Activated naive CD4-positive, alpha-beta T cell treated with anti-CD3 and anti-CD28 coated beads for 36 hours (primary cell): Measurements from ENCODE around the gene TAS1R3. TPM values are rescaled to one million over a fixed set of nuclear protein-coding genes. Genes with fewer than 3 reads are reported as not detected.

Experiments
- CTCF ChIA-PET: fragments of 350-600 bp; sonication (Branson Sonifier 250); formaldehyde crosslinking; loops from one replicate; lab custom pipeline; 2021; ENCODE audit warnings: antibody characterized with exemption; lab: Charles Lee
- DNase-seq: peaks from one replicate; pipeline ENCODE4 v3.0.0-alpha.2; 2020
- H3K27ac Mint-ChIP-seq: one replicate; pipeline ENCODE4 v1.8.0; 2021; ENCODE audit warnings: mild to moderate bottlenecking, mixed read lengths
- H3K27me3 Mint-ChIP-seq: one replicate; pipeline ENCODE4 v1.8.0; 2021; ENCODE audit warnings: low read depth, mixed read lengths
- H3K36me3 Mint-ChIP-seq: one replicate; pipeline ENCODE4 v1.8.0; 2021; ENCODE audit warnings: low read depth, mixed read lengths
- H3K4me1 Mint-ChIP-seq: one replicate; pipeline ENCODE4 v1.8.0; 2021; ENCODE audit warnings: low read depth, mixed read lengths
- H3K4me3 Mint-ChIP-seq: one replicate; pipeline ENCODE4 v1.8.0; 2021; ENCODE audit warnings: mild to moderate bottlenecking, moderate library complexity, mixed read lengths
- H3K9me3 Mint-ChIP-seq: one replicate; pipeline ENCODE4 v1.8.0; 2021; ENCODE audit warnings: mixed read lengths
- intact Hi-C: fragments of 100-400 bp; cut with micrococcal nuclease; formaldehyde crosslinking; loops from one replicate; pipeline ENCODE4 v1.15.1; 2023
- total RNA-seq, 2 experiments: library from RNA; stranded (reverse); gene quantifications; one replicate each; pipeline ENCODE4 v1.2.3, GENCODE V29; 2021

TAS1R3 gene
- total RNA-seq, 2 experiments from 2014 or later, result 0.10 to 0.14 TPM

GRCh38 chr1:1324084-1324523 is 7.0 kb upstream of the TAS1R3 start:
- Mint-ChIP-seq H3K4me3 (peak overlapping the region; percentile 87), H3K27me3 (no peaks in the 10 kb centered on the region), H3K27ac (no peak overlapping the region), H3K9me3 (no peaks in the 10 kb centered on the region), H3K4me1 (peaks cover 36% of the 10 kb centered on the region), H3K36me3 (peaks cover 4% of the 10 kb centered on the region)
- CTCF ChIA-PET, result no interaction called here
- DNase-seq, result no peak
- intact Hi-C loops, result loop anchor here (1.0 to 2.0 kb wide), 3 partner anchors 16 to 51 kb away; partner anchors contain the start of genes AURKAIP1, DVL1 and PUSL1

- peak; percentile 97 for DNase-seq
- CTCF ChIA-PET, result interaction anchor here (1.1 kb wide), 1 partner anchor 25 kb away, joined by 5 read pairs; no protein-coding TSS in a partner anchor
- no peaks in the 10 kb centered on the region for H3K27me3 Mint-ChIP-seq
- peak within 1 kb of the TSS; percentile 92 for H3K4me3 Mint-ChIP-seq
- H3K36me3 Mint-ChIP-seq, result peaks cover 4% of the 10 kb centered on the region
- peak within 1 kb of the TSS; percentile 84 for H3K27ac Mint-ChIP-seq
- intact Hi-C loops, result loop anchor here (1.0 to 2.0 kb wide), 3 partner anchors 16 to 50 kb away; partner anchors contain the start of genes AURKAIP1, DVL1 and PUSL1
- peaks cover 36% of the 10 kb centered on the region for H3K4me1 Mint-ChIP-seq
- H3K9me3 Mint-ChIP-seq, result no peaks in the 10 kb centered on the region
Observed at GRCh38 chr1:1324524-1325287, 6.4 kb upstream of the TAS1R3 start, which contains the start of the genes CPTP and INTS11. Gene CPTP, plus strand, starts transcription at chr1:1324802. Its CDS starts 2,109 bp downstream, at chr1:1326911. Gene INTS11, minus strand, starts transcription at chr1:1324660. Its CDS starts 52 bp downstream, at chr1:1324608.

GRCh38 chr1:1325288-1326074 is 5.6 kb upstream of the TAS1R3 start:
- intact Hi-C loops, result loop anchor here (2.0 kb wide), 2 partner anchors 23 to 49 kb away; partner anchors contain the start of genes AURKAIP1 and DVL1
- no peak for DNase-seq
- Mint-ChIP-seq H3K36me3 (peaks cover 3% of the 10 kb centered on the region), H3K27ac (peak overlapping the region; percentile 24), H3K27me3 (no peaks in the 10 kb centered on the region), H3K9me3 (no peaks in the 10 kb centered on the region), H3K4me3 (peak overlapping the region; percentile 87), H3K4me1 (peaks cover 33% of the 10 kb centered on the region)
- CTCF ChIA-PET, result interaction anchor here (1.1 kb wide), 1 partner anchor 26 kb away, joined by 5 read pairs; no protein-coding TSS in a partner anchor

GRCh38 chr1:1326075-1326605 is 4.9 kb upstream of the TAS1R3 start:
- Mint-ChIP-seq H3K4me1 (peaks cover 32% of the 10 kb centered on the region), H3K27ac (no peak overlapping the region), H3K36me3 (peaks cover 3% of the 10 kb centered on the region), H3K4me3 (peak overlapping the region; percentile 87), H3K27me3 (no peaks in the 10 kb centered on the region), H3K9me3 (no peaks in the 10 kb centered on the region)
- intact Hi-C loops, result no loop called here
- CTCF ChIA-PET, result no interaction called here
- no peak for DNase-seq

GRCh38 chr1:1327291-1327690 is 3.8 kb upstream of the TAS1R3 start:
- Mint-ChIP-seq H3K9me3 (no peaks in the 10 kb centered on the region), H3K4me1 (peaks cover 22% of the 10 kb centered on the region), H3K27me3 (no peaks in the 10 kb centered on the region), H3K36me3 (peaks cover 3% of the 10 kb centered on the region), H3K4me3 (no peak overlapping the region), H3K27ac (no peak overlapping the region)
- CTCF ChIA-PET, result no interaction called here
- DNase-seq, result no peak
- intact Hi-C loops, result no loop called here

- Mint-ChIP-seq H3K9me3 (no peaks in the 10 kb centered on the region), H3K4me1 (peaks cover 16% of the 10 kb centered on the region), H3K4me3 (no peak overlapping the region), H3K27ac (no peak overlapping the region), H3K36me3 (peaks cover 3% of the 10 kb centered on the region), H3K27me3 (no peaks in the 10 kb centered on the region)
- no peak for DNase-seq
- CTCF ChIA-PET, result no interaction called here
- intact Hi-C loops, result no loop called here
Observed at GRCh38 chr1:1328254-1328653, 2.8 kb upstream of the TAS1R3 start.

- H3K27me3 Mint-ChIP-seq, result no peaks in the 10 kb centered on the region
- CTCF ChIA-PET, result no interaction called here
- no peaks in the 10 kb centered on the region for H3K36me3 Mint-ChIP-seq
- peaks cover 10% of the 10 kb centered on the region for H3K4me1 Mint-ChIP-seq
- no peak overlapping the region for H3K27ac Mint-ChIP-seq
- no peaks in the 10 kb centered on the region for H3K9me3 Mint-ChIP-seq
- intact Hi-C loops, result no loop called here
- no peak overlapping the region for H3K4me3 Mint-ChIP-seq
- no peak for DNase-seq
Observed at GRCh38 chr1:1329304-1330210, 1.5 kb upstream of the TAS1R3 start.

- Mint-ChIP-seq H3K27me3 (no peaks in the 10 kb centered on the region), H3K36me3 (no peaks in the 10 kb centered on the region), H3K4me3 (no peak overlapping the region), H3K4me1 (peaks cover 8% of the 10 kb centered on the region), H3K9me3 (no peaks in the 10 kb centered on the region), H3K27ac (no peak overlapping the region)
- CTCF ChIA-PET, result no interaction called here
- no peak for DNase-seq
- intact Hi-C loops, result no loop called here
Observed at GRCh38 chr1:1330366-1331067, 563 bp upstream of the TAS1R3 start.

GRCh38 chr1:1332031-1332755 is 1.1 kb downstream of the TAS1R3 start:
- H3K4me3 Mint-ChIP-seq, result no peak overlapping the region
- H3K27me3 Mint-ChIP-seq, result no peaks in the 10 kb centered on the region
- no peak for DNase-seq
- H3K27ac Mint-ChIP-seq, result no peak overlapping the region
- H3K9me3 Mint-ChIP-seq, result no peaks in the 10 kb centered on the region
- CTCF ChIA-PET, result no interaction called here
- intact Hi-C loops, result no loop called here
- H3K4me1 Mint-ChIP-seq, result no peaks in the 10 kb centered on the region
- H3K36me3 Mint-ChIP-seq, result no peaks in the 10 kb centered on the region

GRCh38 chr1:1332774-1333480 is 1.8 kb downstream of the TAS1R3 start:
- no peak overlapping the region for H3K27ac Mint-ChIP-seq
- H3K27me3 Mint-ChIP-seq, result no peaks in the 10 kb centered on the region
- intact Hi-C loops, result no loop called here
- no peaks in the 10 kb centered on the region for H3K4me1 Mint-ChIP-seq
- H3K9me3 Mint-ChIP-seq, result no peaks in the 10 kb centered on the region
- CTCF ChIA-PET, result no interaction called here
- H3K4me3 Mint-ChIP-seq, result no peak overlapping the region
- no peak for DNase-seq
- no peaks in the 10 kb centered on the region for H3K36me3 Mint-ChIP-seq
